ENCODE data around the gene TXK. TPM values are rescaled to one million over a fixed set of nuclear protein-coding genes. Genes with fewer than 3 reads are reported as not detected.
A peak's percentile ranks its signal among the peaks of the same experiment; 100 is the strongest.

The TXK gene
- polyA plus RNA-seq, 1 of the 3 experiments (the other 2 are of a cell fraction): 0.61 TPM

GRCh38 chr4:48030470-48030869, 103.6 kb downstream of the TXK start (continued):
- TF ChIP-seq NRF1 (IDR thresholded peaks at IDR 0.05; ENCODE audit: low read depth, low read length) (no peak), CHD2 (IDR thresholded peaks at IDR 0.05; ENCODE audit: low read length, partially characterized antibody) (no peak), POLR2AphosphoS5 (IDR thresholded peaks at IDR 0.05; ENCODE audit: low read depth, low read length) (no peak), RXRA (IDR thresholded peaks at IDR 0.05; ENCODE audit: borderline replicate concordance, low read depth) (no peak)

- Histone ChIP-seq H3K36me3 (replicated peaks in 1 of 2; ENCODE audit: control insufficient read depth in 1 of 2, insufficient read depth in 2 of 2, low read length in 1 of 2) (peaks cover 0 to 10% of the 10 kb centered on the region in 2 experiments), H3K9me2 (no peaks in the 10 kb centered on the region), H3F3A (replicated peaks; ENCODE audit: insufficient read depth) (no peaks in the 10 kb centered on the region), H3K4me2 (no peak overlapping the region), H3K27ac (ENCODE audit: low read depth in 2 of 2, low read length in 1 of 2) (no peak overlapping the region), H3K4me3 (ENCODE audit: low read depth in 2 of 2, low read length in 1 of 2) (no peak overlapping the region), H3K9me3 (no peaks in the 10 kb centered on the region), H2AFZ (ENCODE audit: low read depth) (peak overlapping the region; percentile 17; the same call in 1 of the 2 replicates), H4K20me1 (ENCODE audit: insufficient read depth) (no peaks in the 10 kb centered on the region), H3K27me3 (ENCODE audit: insufficient read depth) (no peaks in the 10 kb centered on the region), H3K4me1 (ENCODE audit: control insufficient read depth in 1 of 2, insufficient read depth in 2 of 2, low read depth in 1 of 2, low read length in 1 of 2) (peaks cover 0 to 5% of the 10 kb centered on the region in 2 experiments; a peak in 1 of 4 replicates), H3K9ac (no peak overlapping the region), H3K79me2 (ENCODE audit: insufficient read depth) (no peaks in the 10 kb centered on the region)
- TF ChIP-seq MXI1 (IDR thresholded peaks at IDR 0.05; ENCODE audit: low read depth, low read length): no peak
- no peak for TF ChIP-seq GATA2 (CRISPR knock-in tag; IDR thresholded peaks at IDR 0.05)
- TF ChIP-seq NFIC (IDR thresholded peaks at IDR 0.05; ENCODE audit: borderline replicate concordance): no peak
- TF ChIP-seq TEAD4 (IDR thresholded peaks at IDR 0.05; ENCODE audit: borderline replicate concordance, insufficient read depth): no peak
- TF ChIP-seq RCOR1 (IDR thresholded peaks at IDR 0.05; ENCODE audit: low read length): no peak
- TF ChIP-seq YY1 (IDR thresholded peaks at IDR 0.05; ENCODE audit: low read depth): no peak
- TF ChIP-seq USF1 (IDR thresholded peaks at IDR 0.05; ENCODE audit: borderline replicate concordance, low read depth): no peak
- TF ChIP-seq MEF2A (IDR thresholded peaks at IDR 0.05; ENCODE audit: borderline replicate concordance, low read depth): no peak
- TF ChIP-seq REST (IDR thresholded peaks at IDR 0.05; ENCODE audit: low read depth, low read length): no peak
- no peak for TF ChIP-seq PBX3 (IDR thresholded peaks at IDR 0.05)
- TF ChIP-seq, protein P1, sequence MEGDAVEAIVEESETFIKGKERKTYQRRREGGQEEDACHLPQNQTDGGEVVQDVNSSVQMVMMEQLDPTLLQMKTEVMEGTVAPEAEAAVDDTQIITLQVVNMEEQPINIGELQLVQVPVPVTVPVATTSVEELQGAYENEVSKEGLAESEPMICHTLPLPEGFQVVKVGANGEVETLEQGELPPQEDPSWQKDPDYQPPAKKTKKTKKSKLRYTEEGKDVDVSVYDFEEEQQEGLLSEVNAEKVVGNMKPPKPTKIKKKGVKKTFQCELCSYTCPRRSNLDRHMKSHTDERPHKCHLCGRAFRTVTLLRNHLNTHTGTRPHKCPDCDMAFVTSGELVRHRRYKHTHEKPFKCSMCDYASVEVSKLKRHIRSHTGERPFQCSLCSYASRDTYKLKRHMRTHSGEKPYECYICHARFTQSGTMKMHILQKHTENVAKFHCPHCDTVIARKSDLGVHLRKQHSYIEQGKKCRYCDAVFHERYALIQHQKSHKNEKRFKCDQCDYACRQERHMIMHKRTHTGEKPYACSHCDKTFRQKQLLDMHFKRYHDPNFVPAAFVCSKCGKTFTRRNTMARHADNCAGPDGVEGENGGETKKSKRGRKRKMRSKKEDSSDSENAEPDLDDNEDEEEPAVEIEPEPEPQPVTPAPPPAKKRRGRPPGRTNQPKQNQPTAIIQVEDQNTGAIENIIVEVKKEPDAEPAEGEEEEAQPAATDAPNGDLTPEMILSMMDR (IDR thresholded peaks at IDR 0.05): no peak
- TF ChIP-seq POLR2AphosphoS5 (IDR thresholded peaks at IDR 0.05; ENCODE audit: low read depth, low read length): no peak
- TF ChIP-seq, protein P2, sequence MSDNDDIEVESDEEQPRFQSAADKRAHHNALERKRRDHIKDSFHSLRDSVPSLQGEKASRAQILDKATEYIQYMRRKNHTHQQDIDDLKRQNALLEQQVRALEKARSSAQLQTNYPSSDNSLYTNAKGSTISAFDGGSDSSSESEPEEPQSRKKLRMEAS (IDR thresholded peaks at IDR 0.05; ENCODE audit: low read depth): no peak
- no peak for TF ChIP-seq EP300 (IDR thresholded peaks at IDR 0.05; ENCODE audit: borderline replicate concordance in 1 of 2, low read depth in 1 of 2, low read length in 1 of 2)
- WGBS (ENCODE audit: low lambda C conversion rate): 83% methylated on average over 2 of the region's 2 CpGs
- POLR2A ChIA-PET: no interaction called here
- CTCF ChIA-PET: interaction anchor here (1.0 kb wide), 1 partner anchor 10 kb away, joined by 4 read pairs; no protein-coding TSS in a partner anchor
- DNase-seq: no peak
Measured at GRCh38 chr4:48028696-48029095, 105.4 kb downstream of the TXK start.
